ENCODE data around the gene SPDYE2.
"Not testable (repeated sequence)": the region's sequence is repeated elsewhere in the genome, so short reads cannot be mapped to it uniquely, and the experiment has no call there.

DNA sequence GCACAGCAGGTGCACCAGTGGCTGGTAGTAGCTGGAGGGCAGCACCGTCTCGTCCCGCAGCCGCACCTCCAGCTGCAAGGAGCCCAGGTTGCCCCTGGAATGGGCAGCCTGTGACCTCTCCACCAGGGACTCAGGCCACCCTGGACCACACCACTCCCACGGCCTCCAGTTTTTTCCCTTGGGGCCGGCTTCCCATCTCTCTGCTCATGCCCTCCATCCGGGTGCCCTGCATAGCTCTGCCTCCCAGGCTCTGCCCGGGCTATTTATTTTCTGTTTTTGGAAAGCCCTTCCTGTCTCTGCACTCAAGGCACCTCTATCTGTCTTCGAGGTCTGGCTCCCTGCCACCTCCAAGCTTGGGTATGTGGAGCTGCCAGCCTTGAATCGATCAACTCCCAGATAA is 45.0 kb downstream of the SPDYE2 start:
- TF ChIP-seq RCOR1 (IDR thresholded peaks at IDR 0.05; ENCODE audit: low read depth, low read length); MYC (IDR thresholded peaks at IDR 0.05; ENCODE audit: borderline replicate concordance, low read length); EP300 (IDR thresholded peaks at IDR 0.05); KDM5A (IDR thresholded peaks at IDR 0.05); POLR2A (IDR thresholded peaks at IDR 0.05; ENCODE audit: low read length); ZFP36 (IDR thresholded peaks at IDR 0.05; ENCODE audit: borderline replicate concordance, partially characterized antibody): not testable (repeated sequence)
- TF ChIP-seq, protein P1, sequence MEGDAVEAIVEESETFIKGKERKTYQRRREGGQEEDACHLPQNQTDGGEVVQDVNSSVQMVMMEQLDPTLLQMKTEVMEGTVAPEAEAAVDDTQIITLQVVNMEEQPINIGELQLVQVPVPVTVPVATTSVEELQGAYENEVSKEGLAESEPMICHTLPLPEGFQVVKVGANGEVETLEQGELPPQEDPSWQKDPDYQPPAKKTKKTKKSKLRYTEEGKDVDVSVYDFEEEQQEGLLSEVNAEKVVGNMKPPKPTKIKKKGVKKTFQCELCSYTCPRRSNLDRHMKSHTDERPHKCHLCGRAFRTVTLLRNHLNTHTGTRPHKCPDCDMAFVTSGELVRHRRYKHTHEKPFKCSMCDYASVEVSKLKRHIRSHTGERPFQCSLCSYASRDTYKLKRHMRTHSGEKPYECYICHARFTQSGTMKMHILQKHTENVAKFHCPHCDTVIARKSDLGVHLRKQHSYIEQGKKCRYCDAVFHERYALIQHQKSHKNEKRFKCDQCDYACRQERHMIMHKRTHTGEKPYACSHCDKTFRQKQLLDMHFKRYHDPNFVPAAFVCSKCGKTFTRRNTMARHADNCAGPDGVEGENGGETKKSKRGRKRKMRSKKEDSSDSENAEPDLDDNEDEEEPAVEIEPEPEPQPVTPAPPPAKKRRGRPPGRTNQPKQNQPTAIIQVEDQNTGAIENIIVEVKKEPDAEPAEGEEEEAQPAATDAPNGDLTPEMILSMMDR (IDR thresholded peaks at IDR 0.05): not testable (repeated sequence)

Measured in A549 (cell line).